ENCODE data around the gene PALLD. TPM values are rescaled to one million over a fixed set of nuclear protein-coding genes. Genes with fewer than 3 reads are reported as not detected.

Gene PALLD
- total RNA-seq, 1 experiment from 2014 or later, result 18.3 TPM

GRCh38 chr4:168515222-168516011 is 18.6 kb downstream of the PALLD start:
- no peak overlapping the region for H2BK20ac ChIP-seq (ENCODE audit: low read depth, low read length, poor library complexity, severe bottlenecking)
- H2AFZ ChIP-seq (ENCODE audit: low read length), result no peak overlapping the region
- no peak overlapping the region for H3K27ac Mint-ChIP-seq
- H3K79me2 ChIP-seq (ENCODE audit: insufficient read depth, low read length), result no peaks in the 10 kb centered on the region
- no peaks in the 10 kb centered on the region for H3K27me3 Mint-ChIP-seq (ENCODE audit: low read depth)
- H3K23ac ChIP-seq (ENCODE audit: insufficient read length, low read depth, low read length), result no peak overlapping the region
- H4K5ac ChIP-seq (ENCODE audit: insufficient read length, low read depth, low read length), result no peak overlapping the region
- H3T11ph ChIP-seq (ENCODE audit: low read length), result no peak overlapping the region
- H2AK5ac ChIP-seq (ENCODE audit: insufficient read length, low read length), result no peak overlapping the region
- no peaks in the 10 kb centered on the region for H3K4me1 ChIP-seq (ENCODE audit: insufficient read depth, low read length)
- H3K79me1 ChIP-seq (ENCODE audit: insufficient read depth, low read depth, low read length, poor library complexity, severe bottlenecking), result no peaks in the 10 kb centered on the region
- H2BK15ac ChIP-seq (ENCODE audit: low read depth, low read length), result no peak overlapping the region
- H3K4ac ChIP-seq (ENCODE audit: low read depth, low read length), result no peak overlapping the region
- H4K20me1 ChIP-seq (ENCODE audit: control insufficient read depth, insufficient read depth, insufficient read length), result no peaks in the 10 kb centered on the region
- no peaks in the 10 kb centered on the region for H3K23me2 ChIP-seq (ENCODE audit: insufficient read length, low read depth, low read length, poor library complexity, severe bottlenecking)
- H3K27ac ChIP-seq (ENCODE audit: insufficient read length, low read depth, low read length), result no peak overlapping the region
- DNase-seq, result no peak
- no peaks in the 10 kb centered on the region for H3K9me3 Mint-ChIP-seq
- H2BK5ac ChIP-seq (ENCODE audit: insufficient read length, low read length), result no peak overlapping the region
- no peak overlapping the region for H4K91ac ChIP-seq (ENCODE audit: insufficient read length, low read depth, low read length)
- H3K4me3 Mint-ChIP-seq, result no peak overlapping the region
- no peaks in the 10 kb centered on the region for H3K36me3 Mint-ChIP-seq (ENCODE audit: insufficient read depth in 1 of 3, low read depth in 3 of 3)
- H3K4me1 Mint-ChIP-seq, result no peaks in the 10 kb centered on the region
- H3K9me3 ChIP-seq (ENCODE audit: control insufficient read depth, low read depth, low read length), result no peaks in the 10 kb centered on the region
- no peak overlapping the region for H3K9ac ChIP-seq (ENCODE audit: extremely low read depth, insufficient read length, low read length)
- no peak overlapping the region for H3K4me2 ChIP-seq (ENCODE audit: insufficient read depth, insufficient read length, low read length)
- H4K8ac ChIP-seq (replicated peaks; ENCODE audit: insufficient read length, low read depth, low read length), result no peak overlapping the region
- no peak overlapping the region for H2BK12ac ChIP-seq (ENCODE audit: insufficient read length, low read depth, low read length)
- H3K14ac ChIP-seq (ENCODE audit: insufficient read depth, low read length), result no peak overlapping the region
- no peak overlapping the region for H3K18ac ChIP-seq (ENCODE audit: insufficient read length, low read depth, low read length)
- H3K56ac ChIP-seq (ENCODE audit: insufficient read length, low read depth, low read length), result no peak overlapping the region
- no peaks in the 10 kb centered on the region for H3K27me3 ChIP-seq (ENCODE audit: insufficient read depth, low read length)
- TF ChIP-seq CTCF (conservative IDR thresholded peaks at IDR 0.05), result no peak
- WGBS (ENCODE audit: extremely low coverage, insufficient read length, low lambda C conversion rate), result no CpG with 5 or more reads among the region's 5 CpGs
- H2BK120ac ChIP-seq (ENCODE audit: low read depth, low read length, poor library complexity, severe bottlenecking), result no peak overlapping the region

Data from H9 (cell line).